Right ventricle myocardium superior (tissue), 1 donor: ENCODE measurements around the gene CD300H. TPM values are rescaled to one million over a fixed set of nuclear protein-coding genes. Genes with fewer than 3 reads are reported as not detected.

ENCODE experiments used
- ATAC-seq: fragments of 200-7000 bp; cut with Tn5 transposase; one replicate; pipeline ENCODE4 v1.9.1; 2020; ENCODE audit warnings: mild to moderate bottlenecking; ENCODE audit not compliant: poor library complexity
- DNase-seq: peaks from one replicate; pipeline ENCODE4 v3.0.0-alpha.2; 2020
- intact Hi-C: fragments of 100-400 bp; cut with DNase I; formaldehyde crosslinking; loops from one replicate; pipeline ENCODE4 v1.11.2; 2022
- total RNA-seq: library from RNA; stranded (reverse); fragmentation: NEBNext Ultra II Directional; extraction: Animal tissue kit (Norgen Biotek cat#: 25700); gene quantifications from one replicate; pipeline ENCODE4 v1.2.1, GENCODE V29; 2021
- donor health status: DM: no; HTN: yes; CAD: no; lungs with severe emphysema.

CD300H gene
- total RNA-seq, 1 donor from 2014 or later: not detected

GRCh38 chr17:74539281-74539820, 28.0 kb downstream of the CD300H start:
- DNase-seq (no peak), ATAC-seq (no peak)
- intact Hi-C loops: no loop called here

- ATAC-seq: no peak
- intact Hi-C loops: no loop called here
- DNase-seq: no peak
Observed at GRCh38 chr17:74536890-74537289, 30.4 kb downstream of the CD300H start.

- intact Hi-C loops: no loop called here
- peak; percentile 70 for DNase-seq
- peak; percentile 85 for ATAC-seq
Observed at GRCh38 chr17:74532115-74532514, 35.2 kb downstream of the CD300H start.

- DNase-seq (no peak), ATAC-seq (peak; percentile 45)
- intact Hi-C loops: no loop called here
Observed at GRCh38 chr17:74531231-74531761, 36.0 kb downstream of the CD300H start, which contains the start of gene CD300LB. TSS of gene CD300LB (minus strand) at chr17:74531475. CDS start at chr17:74531350, 125 bp downstream.

- DNase-seq (no peak), ATAC-seq (no peak)
- intact Hi-C loops: no loop called here
Observed at GRCh38 chr17:74530831-74531150, 36.5 kb downstream of the CD300H start.

- no peak for DNase-seq
- intact Hi-C loops: no loop called here
- ATAC-seq: no peak
Observed at GRCh38 chr17:74529243-74529642, 38.1 kb downstream of the CD300H start.

GRCh38 chr17:74528491-74529199, 38.7 kb downstream of the CD300H start:
- ATAC-seq: peak; percentile 29
- intact Hi-C loops: no loop called here
- DNase-seq: no peak

- ATAC-seq (no peak), DNase-seq (no peak)
- intact Hi-C loops: no loop called here
Observed at GRCh38 chr17:74527756-74528155, 39.6 kb downstream of the CD300H start.

- DNase-seq: no peak
- intact Hi-C loops: no loop called here
- ATAC-seq: no peak
Observed at GRCh38 chr17:74527081-74527480, 40.2 kb downstream of the CD300H start.

- intact Hi-C loops: no loop called here
- no peak for DNase-seq
- ATAC-seq: no peak
Observed at GRCh38 chr17:74526681-74527080, 40.6 kb downstream of the CD300H start.

- no peak for ATAC-seq
- DNase-seq: no peak
- intact Hi-C loops: no loop called here
Observed at GRCh38 chr17:74525781-74526288, 41.5 kb downstream of the CD300H start.

- intact Hi-C loops: no loop called here
- ATAC-seq: no peak
Observed at GRCh38 chr17:74525465-74525725, 41.9 kb downstream of the CD300H start.

GRCh38 chr17:74524653-74525464, 42.5 kb downstream of the CD300H start:
- intact Hi-C loops: no loop called here
- ATAC-seq (no peak), DNase-seq (no peak)

More at GRCh38 chr17:74525465-74525725, 41.9 kb downstream of the CD300H start:
- DNase-seq: no peak

GRCh38 chr17:74523308-74523707, 44.0 kb downstream of the CD300H start:
- intact Hi-C loops: no loop called here
- ATAC-seq (no peak), DNase-seq (no peak)

GRCh38 chr17:74522381-74523105, 44.8 kb downstream of the CD300H start:
- DNase-seq (no peak), ATAC-seq (no peak)
- intact Hi-C loops: no loop called here

- peak; percentile 61 for ATAC-seq
- no peak for DNase-seq
- intact Hi-C loops: no loop called here
Observed at GRCh38 chr17:74521701-74522201, 45.6 kb downstream of the CD300H start.

GRCh38 chr17:74520790-74521480, 46.4 kb downstream of the CD300H start:
- intact Hi-C loops: no loop called here
- peak; percentile 80 for ATAC-seq
- peak; percentile 47 for DNase-seq

- DNase-seq (peak; percentile 62), ATAC-seq (peak; percentile 65)
- intact Hi-C loops: no loop called here
Observed at GRCh38 chr17:74520016-74520434, 47.3 kb downstream of the CD300H start.
